HEK293T (cell line): ENCODE results near the gene CLMN.

Experiments used
- BHLHE40 ChIP-seq: fragments of 450-650 bp; IDR thresholded peaks from 2 replicates; pipeline ENCODE4 v1.6.1; 2016; ENCODE audit warnings: mild to moderate bottlenecking, moderate library complexity, borderline replicate concordance
- FOXA1 ChIP-seq: fragments of 450-650 bp; IDR thresholded peaks from 2 replicates; pipeline ENCODE4 v1.6.1; 2016; ENCODE audit warnings: mild to moderate bottlenecking
- FOXM1 ChIP-seq: fragments of 450-650 bp; IDR thresholded peaks from 2 replicates; pipeline ENCODE4 v1.6.1; 2017; ENCODE audit warnings: mild to moderate bottlenecking, borderline replicate concordance
- SP1 ChIP-seq: fragments of 450-650 bp; IDR thresholded peaks from 2 replicates; pipeline ENCODE4 v1.6.1; 2017
- SUZ12 ChIP-seq: fragments of 450-650 bp; IDR thresholded peaks from 2 replicates; pipeline ENCODE4 v1.6.1; 2016; ENCODE audit warnings: mild to moderate bottlenecking

DNA sequence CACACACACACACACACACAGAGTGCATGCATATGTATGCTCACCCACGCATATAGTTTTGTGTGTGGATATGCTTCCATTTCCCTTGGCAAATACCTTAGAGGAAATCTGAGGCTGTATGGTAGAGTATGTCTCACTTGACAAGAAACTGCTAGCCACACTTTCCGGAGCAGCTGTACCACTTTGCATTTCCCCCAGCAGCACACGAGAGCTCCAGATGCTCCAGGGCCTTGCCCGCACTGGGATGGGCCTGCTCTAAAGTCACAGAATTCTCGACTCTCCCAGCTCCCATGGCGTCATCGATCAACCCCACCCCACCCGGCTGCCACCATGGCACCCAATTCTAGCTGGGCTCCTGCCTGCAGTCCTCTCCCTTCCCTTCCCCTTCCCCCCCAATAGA is 21.9 kb downstream of the CLMN start:
- TF ChIP-seq SP1 = no peak
- TF ChIP-seq SUZ12 = no peak
- TF ChIP-seq BHLHE40 = no peak
- no peak for TF ChIP-seq FOXM1
- TF ChIP-seq FOXA1 = no peak
